ENCODE results near the gene SCT.

Gene SCT

DNA sequence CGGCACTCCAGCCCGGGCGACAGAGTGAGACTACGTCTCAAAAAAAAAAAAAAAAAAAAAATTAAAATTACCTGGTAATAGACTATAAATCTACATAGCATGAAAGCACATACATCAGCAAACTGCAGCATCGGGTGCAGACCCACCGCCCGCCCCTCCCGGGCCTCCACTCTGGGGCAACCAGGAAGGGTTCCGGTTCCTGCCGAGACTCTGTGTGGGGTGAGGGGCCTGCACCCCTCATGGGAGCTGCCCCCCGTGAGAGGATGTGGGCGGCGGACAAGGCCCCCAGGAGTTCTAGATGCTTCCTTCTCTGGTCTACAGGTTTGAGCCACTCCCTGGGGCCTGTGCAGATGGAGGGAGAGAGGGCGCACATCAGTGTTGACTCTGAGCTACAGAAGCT is 19.2 kb upstream of the SCT start:
- Histone ChIP-seq H3K27ac (replicated peaks) (no peak overlapping the region), H3K4me3 (replicated peaks; ENCODE audit: insufficient read depth, low read length) (no peak overlapping the region), H3K27me3 (ENCODE audit: insufficient read depth, poor library complexity, severe bottlenecking) (no peaks in the 10 kb centered on the region)
- TF ChIP-seq POLR2AphosphoS5 (IDR thresholded peaks at IDR 0.05; ENCODE audit: low read depth), result no peak
- TF ChIP-seq GABPA (IDR thresholded peaks at IDR 0.05; ENCODE audit: low read depth), result no peak
- TF ChIP-seq CTCF (IDR thresholded peaks at IDR 0.05; ENCODE audit: insufficient read depth, low read length), result no peak
- no peak for TF ChIP-seq SPI1 (IDR thresholded peaks at IDR 0.05; ENCODE audit: borderline replicate concordance, low read depth)
- TF ChIP-seq REST (IDR thresholded peaks at IDR 0.05; ENCODE audit: insufficient replicate concordance, low read depth), result no peak
- no peak for DNase-seq (ENCODE audit: low read depth in 1 of 2, low spot score in 1 of 2)

DNA sequence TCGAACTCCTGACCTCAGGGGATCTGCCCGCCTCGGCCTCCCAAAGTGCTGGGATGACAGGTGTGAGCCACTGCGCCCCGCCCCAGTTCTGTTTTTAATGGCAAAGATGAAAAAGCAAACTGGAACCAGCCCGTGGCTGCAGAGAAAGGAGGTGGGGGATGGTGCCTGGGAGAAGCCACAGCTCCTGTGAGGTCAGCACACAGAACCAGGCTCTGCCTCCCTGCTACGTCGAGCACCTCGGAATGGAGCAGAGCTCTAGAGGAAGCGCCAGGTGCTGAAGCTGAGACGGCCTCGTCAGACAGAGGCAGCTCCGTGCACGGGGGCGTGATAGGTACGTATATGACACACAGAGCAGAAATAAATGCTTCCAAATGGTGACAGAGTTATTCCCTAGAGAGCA is 18.6 kb upstream of the SCT start:
- TF ChIP-seq CTCF (IDR thresholded peaks at IDR 0.05; ENCODE audit: insufficient read depth, low read length), result no peak
- no peak for TF ChIP-seq REST (IDR thresholded peaks at IDR 0.05; ENCODE audit: insufficient replicate concordance, low read depth)
- TF ChIP-seq POLR2AphosphoS5 (IDR thresholded peaks at IDR 0.05; ENCODE audit: low read depth), result no peak; the same call in 1 of the 2 replicates
- H3K4me3 ChIP-seq (replicated peaks; ENCODE audit: insufficient read depth, low read length), result no peak overlapping the region
- no peak for DNase-seq (ENCODE audit: low read depth in 1 of 2, low spot score in 1 of 2)
- no peaks in the 10 kb centered on the region for H3K27me3 ChIP-seq (ENCODE audit: insufficient read depth, poor library complexity, severe bottlenecking)
- no peak overlapping the region for H3K27ac ChIP-seq (replicated peaks)

DNA sequence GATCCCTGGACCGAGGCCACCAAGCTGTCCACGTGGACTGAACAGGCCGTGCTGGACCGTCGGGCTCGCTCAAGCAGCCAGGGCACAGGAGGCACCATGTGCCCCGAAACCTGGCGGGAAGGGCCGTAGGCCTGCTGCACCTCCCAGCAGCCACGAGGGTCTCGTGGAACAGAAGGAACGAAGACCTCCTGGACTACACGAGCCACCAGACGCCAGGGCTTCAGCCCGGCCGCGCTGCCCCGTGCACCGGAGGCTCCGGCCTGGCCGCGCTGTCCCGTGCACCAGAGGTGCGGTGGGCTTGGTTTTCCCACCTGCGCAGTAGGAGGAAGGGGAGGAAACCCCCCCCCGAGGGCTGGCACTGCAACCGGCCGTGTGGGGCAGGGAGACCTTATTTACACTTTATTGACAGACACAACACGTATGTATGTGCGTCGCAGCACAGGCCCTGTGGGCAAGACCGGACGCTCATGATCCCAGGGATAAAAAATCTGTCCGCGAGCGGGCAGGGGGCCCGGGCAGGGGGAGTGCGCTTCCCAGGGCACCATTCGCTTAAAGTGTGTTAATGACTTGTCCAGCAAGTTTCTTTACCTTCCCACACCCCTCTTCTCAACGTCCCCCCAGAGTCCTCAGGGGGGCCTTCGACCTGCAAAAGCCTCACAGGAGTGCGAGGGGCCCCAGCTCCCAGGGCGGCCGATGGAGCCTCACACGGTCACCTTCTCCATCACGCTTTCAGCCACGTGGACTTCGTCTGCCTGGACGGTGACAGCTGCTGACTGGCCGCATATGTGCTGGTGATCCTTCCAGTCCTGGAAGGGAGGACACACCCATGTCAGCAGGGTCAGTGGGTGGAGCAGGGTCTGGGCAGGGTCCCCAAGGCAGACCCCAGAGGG is 17.1 kb upstream of the SCT start:
- no peak overlapping the region for H3K4me3 ChIP-seq (replicated peaks; ENCODE audit: insufficient read depth, low read length)
- no peaks in the 10 kb centered on the region for H3K27me3 ChIP-seq (ENCODE audit: insufficient read depth, poor library complexity, severe bottlenecking)
- peak; percentile 19; the same call in 1 of the 2 replicates for TF ChIP-seq POLR2AphosphoS5 (IDR thresholded peaks at IDR 0.05; ENCODE audit: low read depth)
- TF ChIP-seq CTCF (IDR thresholded peaks at IDR 0.05; ENCODE audit: insufficient read depth, low read length), result no peak
- DNase-seq (ENCODE audit: low read depth in 1 of 2, low spot score in 1 of 2), result no peak
- no peak overlapping the region for H3K27ac ChIP-seq (replicated peaks)

DNA sequence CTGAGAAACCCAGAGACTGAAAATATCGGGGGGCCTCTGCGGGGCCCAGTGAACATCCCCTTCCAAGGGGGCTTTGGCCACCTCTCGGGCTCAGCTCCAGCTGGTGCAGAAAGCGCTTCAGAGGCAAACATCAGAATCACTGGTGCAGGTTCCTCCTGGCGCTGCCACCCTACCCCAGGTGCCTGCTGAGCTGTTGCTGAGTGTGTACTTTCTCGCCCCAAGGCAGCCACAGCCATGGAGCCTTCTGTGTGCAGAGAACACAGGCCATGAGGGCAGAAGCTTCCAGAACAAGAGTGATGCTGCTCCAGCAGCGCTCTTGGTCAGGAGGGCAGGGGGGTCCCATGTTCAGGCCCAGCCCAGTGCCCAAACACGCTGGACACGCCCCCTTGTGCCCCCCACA is 16.4 kb upstream of the SCT start:
- no peak for DNase-seq (ENCODE audit: low read depth in 1 of 2, low spot score in 1 of 2)
- no peak overlapping the region for H3K27ac ChIP-seq (replicated peaks)
- TF ChIP-seq SPI1 (IDR thresholded peaks at IDR 0.05; ENCODE audit: borderline replicate concordance, low read depth) (no peak), GABPA (IDR thresholded peaks at IDR 0.05; ENCODE audit: low read depth) (no peak), POLR2AphosphoS5 (IDR thresholded peaks at IDR 0.05; ENCODE audit: low read depth) (no peak), REST (IDR thresholded peaks at IDR 0.05; ENCODE audit: insufficient replicate concordance, low read depth) (no peak), CTCF (IDR thresholded peaks at IDR 0.05; ENCODE audit: insufficient read depth, low read length) (no peak)
- H3K27me3 ChIP-seq (ENCODE audit: insufficient read depth, poor library complexity, severe bottlenecking), result no peaks in the 10 kb centered on the region
- no peak overlapping the region for H3K4me3 ChIP-seq (replicated peaks; ENCODE audit: insufficient read depth, low read length)
